ENCODE results near the gene FBXO42.
"Not testable (repeated sequence)": the region's sequence is repeated elsewhere in the genome, so short reads cannot be mapped to it uniquely, and the experiment has no call there.

FBXO42 gene

GRCh38 chr1:16226129-16226489 lies 126.2 kb downstream of the FBXO42 start:
- no peak for FAIRE-seq
- DNase-seq (ENCODE audit: insufficient read length, low spot score), result no peak

- DNase-seq (ENCODE audit: insufficient read length, low spot score) (no peak), FAIRE-seq (no peak)
Measured at GRCh38 chr1:16224472-16224871, 127.8 kb downstream of the FBXO42 start.

- not testable (repeated sequence) for FAIRE-seq; DNase-seq (ENCODE audit: insufficient read length, low spot score)
Measured at GRCh38 chr1:16222716-16223115, 129.6 kb downstream of the FBXO42 start.

GRCh38 chr1:16221499-16221898 lies 130.8 kb downstream of the FBXO42 start:
- DNase-seq (ENCODE audit: insufficient read length, low spot score), result no peak
- FAIRE-seq, result no peak

DNA sequence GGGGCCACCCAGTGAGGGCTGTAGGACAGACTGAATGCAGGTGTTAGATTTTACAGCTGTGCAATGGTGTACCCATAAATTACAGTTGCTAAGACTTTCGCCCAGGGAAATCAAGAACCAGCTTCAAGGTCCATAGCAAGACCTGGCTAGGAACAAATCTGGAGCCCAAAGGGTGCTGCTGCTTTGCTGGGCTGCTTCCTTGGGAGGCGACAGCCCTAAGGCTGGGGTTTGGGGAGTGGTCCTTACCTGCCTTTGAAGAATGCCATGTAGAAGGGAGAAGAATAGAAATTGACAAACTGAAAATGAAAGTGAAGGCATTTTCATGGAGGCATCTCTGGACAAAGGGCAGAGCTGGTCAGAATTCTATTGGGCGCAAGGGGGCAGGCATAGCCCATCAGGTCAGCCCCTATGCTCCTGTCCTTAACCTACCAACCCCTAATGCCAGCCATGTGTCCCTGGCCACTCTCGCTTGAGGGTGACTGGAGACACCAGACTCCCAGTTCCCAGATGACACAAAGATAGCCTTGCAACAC lies 132.2 kb downstream of the FBXO42 start:
- FAIRE-seq, result no peak
- DNase-seq (ENCODE audit: insufficient read length, low spot score), result no peak

GRCh38 chr1:16218674-16219071 lies 133.6 kb downstream of the FBXO42 start:
- DNase-seq (ENCODE audit: insufficient read length, low spot score), result no peak
- no peak for FAIRE-seq

DNA sequence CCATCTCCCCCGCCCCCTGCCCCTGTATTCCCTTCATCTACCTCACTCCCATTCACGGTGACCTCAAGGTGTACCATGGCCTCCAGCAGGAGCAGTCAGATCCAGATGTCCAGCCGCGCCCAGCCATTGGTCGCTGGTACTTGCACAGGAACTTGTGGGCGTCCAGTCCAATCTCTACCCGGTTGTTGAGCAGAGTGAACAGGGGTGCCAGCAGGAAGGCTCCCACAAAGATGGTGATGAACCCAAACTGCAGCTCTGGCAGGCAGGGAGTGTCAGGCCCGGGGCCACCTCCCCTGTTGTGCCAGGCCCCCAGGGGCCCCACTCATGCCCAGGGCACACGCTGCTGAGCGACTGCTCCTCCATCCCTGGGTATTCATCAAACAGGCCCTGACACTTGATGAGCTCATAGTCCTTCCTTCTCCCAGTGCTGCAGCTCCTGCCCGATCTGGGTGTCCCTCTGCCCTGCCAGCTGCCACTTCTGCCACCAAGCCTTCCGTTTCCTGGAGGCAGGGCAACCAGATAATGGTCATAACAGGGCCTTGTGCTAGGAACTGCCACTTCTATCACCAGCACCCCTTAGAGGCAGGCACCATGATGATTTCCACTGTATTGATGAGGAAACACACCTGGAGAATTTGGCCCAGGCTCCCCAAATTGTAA lies 134.1 kb downstream of the FBXO42 start:
- no peak for DNase-seq (ENCODE audit: insufficient read length, low spot score)
- no peak for FAIRE-seq

DNA sequence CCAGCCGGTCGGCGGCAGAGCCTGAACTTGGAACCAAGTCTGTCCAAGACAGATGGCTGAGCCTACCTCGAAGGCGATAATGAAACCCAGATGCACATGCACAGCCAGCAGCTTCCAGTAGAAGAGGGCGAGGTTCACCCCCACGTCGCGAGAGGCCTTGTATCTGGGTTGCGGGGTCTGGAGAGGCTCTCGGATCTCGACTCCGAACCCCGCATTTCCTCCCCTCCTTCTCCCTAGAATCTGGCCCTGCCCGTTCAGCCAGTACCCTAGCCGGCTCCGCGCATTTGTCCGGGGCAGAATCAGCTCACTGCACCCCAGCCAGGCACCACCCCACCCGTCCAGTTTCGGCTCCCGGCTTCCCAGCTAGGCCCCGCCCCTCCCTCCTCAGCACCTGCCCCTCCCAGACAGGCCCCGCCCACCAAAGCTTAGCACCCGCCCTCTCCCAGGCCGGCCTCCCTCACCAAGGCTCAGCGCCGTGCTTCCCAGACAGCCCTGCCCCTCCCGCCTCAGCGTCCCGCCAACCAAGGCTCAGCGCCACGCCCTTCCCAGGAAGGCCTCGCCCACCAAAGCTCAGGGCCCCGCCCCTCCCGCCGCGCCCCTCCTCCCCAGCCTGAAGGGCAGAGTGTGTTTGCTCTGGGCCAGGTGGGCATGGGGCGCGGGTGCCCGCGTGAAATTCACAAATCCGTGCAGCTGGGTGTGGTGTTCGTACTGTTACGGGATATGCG lies 135.1 kb downstream of the FBXO42 start:
- FAIRE-seq (peak; percentile 98), DNase-seq (ENCODE audit: insufficient read length, low spot score) (peak; percentile 95)

DNA sequence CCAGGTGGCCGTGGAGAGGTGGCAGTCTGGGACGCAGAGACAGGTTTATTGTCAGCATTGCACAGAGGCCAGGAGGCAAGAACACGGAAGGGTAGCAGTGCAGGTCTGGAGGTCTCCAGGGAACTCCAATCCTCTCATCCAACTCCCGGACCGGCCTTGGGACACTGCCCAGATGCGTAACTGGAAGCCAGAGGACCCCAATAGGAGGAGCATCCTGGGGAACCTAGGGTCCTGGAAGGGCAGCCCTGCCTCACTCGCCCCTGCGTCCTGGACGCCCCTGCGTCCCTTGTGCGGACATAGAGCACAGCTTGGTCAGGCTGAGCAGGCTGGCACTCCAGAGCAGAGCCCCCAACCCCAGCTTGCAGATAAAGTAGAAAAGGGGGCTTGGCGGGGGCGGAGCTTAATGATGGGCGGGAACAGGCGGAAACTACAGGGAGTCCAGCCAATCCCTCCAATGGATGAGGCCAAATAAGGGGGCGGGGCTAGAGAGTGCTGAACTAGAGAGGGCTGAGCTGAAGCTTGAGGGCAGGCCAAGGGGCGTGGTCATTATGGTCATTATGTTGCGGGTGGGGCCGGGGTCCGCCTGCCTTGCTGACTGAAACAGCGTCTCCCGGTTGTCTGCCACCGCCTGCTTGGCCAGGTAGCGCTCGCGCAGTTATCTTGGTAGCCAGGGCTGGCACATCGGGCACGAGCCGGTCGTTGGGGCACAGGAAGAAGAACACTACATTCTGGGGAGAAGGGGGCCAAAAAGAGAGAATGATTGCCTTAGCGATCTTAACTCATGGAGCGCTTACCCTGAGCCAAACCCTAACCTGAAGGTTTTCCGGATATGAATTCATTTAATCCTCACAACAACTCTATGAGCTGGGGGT lies 136.2 kb downstream of the FBXO42 start:
- FAIRE-seq, result peak; percentile 86
- DNase-seq (ENCODE audit: insufficient read length, low spot score), result peak; percentile 63

GRCh38 chr1:16215240-16215639 lies 137.0 kb downstream of the FBXO42 start:
- not testable (repeated sequence) for FAIRE-seq; DNase-seq (ENCODE audit: insufficient read length, low spot score)

GRCh38 chr1:16213544-16213943 lies 138.7 kb downstream of the FBXO42 start:
- not testable (repeated sequence) for FAIRE-seq; DNase-seq (ENCODE audit: insufficient read length, low spot score)

GRCh38 chr1:16213013-16213412 lies 139.3 kb downstream of the FBXO42 start:
- no peak for DNase-seq (ENCODE audit: insufficient read length, low spot score)
- no peak for FAIRE-seq

DNA sequence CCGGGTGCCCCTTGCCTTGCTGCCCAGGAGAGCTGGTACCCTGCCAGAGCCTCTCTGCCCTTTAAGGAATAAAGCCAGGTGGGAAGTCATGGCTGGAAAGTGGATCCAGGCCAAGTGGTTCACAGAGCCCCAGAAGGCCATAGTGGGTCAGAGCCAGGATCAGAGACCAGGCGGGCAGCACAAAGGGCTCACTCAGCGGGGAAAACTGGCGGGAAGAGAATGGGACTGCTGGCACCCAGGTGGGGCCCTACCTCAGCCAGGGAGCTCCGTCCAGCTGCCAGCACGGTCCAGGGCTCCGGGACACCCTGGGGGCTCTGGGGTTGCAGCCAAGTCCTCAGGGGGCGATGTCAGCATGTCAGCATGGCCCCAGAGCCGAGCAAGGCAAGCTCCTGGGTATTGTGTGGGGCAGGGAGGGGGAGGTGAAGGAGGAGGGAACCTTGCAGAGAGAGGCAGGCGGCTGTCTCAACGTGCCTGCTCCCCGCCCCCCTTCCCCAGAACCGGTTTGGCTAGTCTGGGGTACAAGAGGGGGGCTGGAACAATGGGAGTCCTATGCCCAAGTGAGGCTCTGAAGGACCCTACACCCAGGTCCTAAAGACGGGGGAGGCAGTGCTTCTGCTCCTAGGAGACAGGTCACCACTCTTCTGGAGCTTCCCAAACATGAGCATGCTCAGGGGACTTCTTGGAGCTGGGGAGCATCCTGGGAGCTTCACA lies 139.9 kb downstream of the FBXO42 start, which contains the start of gene ARHGEF19:
Gene ARHGEF19, minus strand, starts transcription at position 402 of the 711 bp plus-strand sequence. CDS start 3,598 bp downstream, outside the sequence.
- FAIRE-seq, result no peak
- no peak for DNase-seq (ENCODE audit: insufficient read length, low spot score)

DNA sequence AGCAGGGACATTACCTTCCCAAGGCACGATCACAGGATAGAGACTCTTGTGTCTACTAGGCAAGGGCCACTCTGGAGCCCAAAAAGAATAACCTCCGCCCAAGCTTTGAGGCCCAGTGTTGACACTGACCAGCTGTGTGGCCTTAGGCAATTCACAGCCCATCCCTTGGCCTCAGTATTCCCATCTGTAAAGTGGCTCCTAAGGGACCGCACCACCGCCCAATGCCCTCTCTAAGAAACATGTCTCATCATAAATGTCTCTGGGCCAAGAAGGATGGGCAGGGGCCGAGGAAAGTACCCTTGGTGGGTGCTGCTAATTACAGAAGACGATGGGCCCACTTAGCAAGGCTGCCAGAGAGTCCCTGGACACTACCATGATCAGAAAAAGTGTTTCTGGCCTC lies 140.5 kb downstream of the FBXO42 start:
- FAIRE-seq, result no peak
- DNase-seq (ENCODE audit: insufficient read length, low spot score), result no peak

DNA sequence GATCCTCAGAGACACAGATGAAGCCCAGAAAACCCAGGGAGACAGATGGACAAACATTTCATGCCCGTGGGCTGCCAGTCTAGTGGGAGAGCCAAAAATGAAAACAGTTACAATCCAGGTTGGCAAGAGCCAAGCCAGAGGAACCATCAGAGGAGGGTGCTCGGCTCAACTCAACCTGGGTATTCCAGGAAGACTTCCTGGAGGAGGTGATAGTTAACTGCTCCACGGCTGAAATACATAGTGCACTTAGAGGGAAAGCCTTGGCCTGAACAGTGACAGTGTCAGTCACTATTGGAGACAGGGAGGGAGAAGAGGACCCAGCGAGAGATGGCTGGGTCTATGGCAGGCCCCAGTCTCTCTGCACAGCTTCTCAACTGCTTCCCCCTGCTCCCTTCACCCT lies 141.7 kb downstream of the FBXO42 start:
- FAIRE-seq, result no peak
- DNase-seq (ENCODE audit: insufficient read length, low spot score), result no peak

- FAIRE-seq, result no peak
- no peak for DNase-seq (ENCODE audit: insufficient read length, low spot score)
Measured at GRCh38 chr1:16209847-16210407, 142.4 kb downstream of the FBXO42 start.

GRCh38 chr1:16209132-16209846 lies 143.0 kb downstream of the FBXO42 start:
- no peak for DNase-seq (ENCODE audit: insufficient read length, low spot score)
- no peak for FAIRE-seq

- DNase-seq (ENCODE audit: insufficient read length, low spot score), result no peak
Measured at GRCh38 chr1:16208270-16208987, 143.9 kb downstream of the FBXO42 start.

More at GRCh38 chr1:16208270-16208987, 143.9 kb downstream of the FBXO42 start:
- FAIRE-seq, result no peak
